Activated B cell treated with CpG ODN at 0.5 μM for 24 hours (primary cell): ENCODE measurements around the gene TRIM2. TPM values are rescaled to one million over a fixed set of nuclear protein-coding genes. Genes with fewer than 3 reads are reported as not detected.

ENCODE experiments used
- ATAC-seq: fragments of 200-7000 bp; cut with Tn5 transposase; one replicate; pipeline ENCODE4 v1.10.0; 2021; ENCODE audit warnings: low read depth, mild to moderate bottlenecking, moderate library complexity
- CTCF ChIA-PET: fragments of 350-600 bp; sonication (Branson Sonifier 250); formaldehyde crosslinking; loops from one replicate; lab custom pipeline; 2021; ENCODE audit warnings: antibody characterized with exemption; lab: Charles Lee
- POLR2A ChIA-PET: fragments of 350-600 bp; sonication (Branson Sonifier 250); formaldehyde crosslinking; loops from one replicate; lab custom pipeline; 2021; ENCODE audit warnings: antibody characterized with exemption; lab: Charles Lee
- DNase-seq: peaks from one replicate; pipeline ENCODE4 v3.0.0; 2022
- H3K27ac Mint-ChIP-seq: one replicate; pipeline ENCODE4 v1.8.0; 2020; ENCODE audit warnings: mixed read lengths
- H3K27me3 Mint-ChIP-seq: one replicate; pipeline ENCODE4 v1.8.0; 2021; ENCODE audit warnings: mixed read lengths
- H3K36me3 Mint-ChIP-seq: one replicate; pipeline ENCODE4 v1.8.0; 2021; ENCODE audit warnings: low read depth, mixed read lengths
- H3K4me1 Mint-ChIP-seq: one replicate; pipeline ENCODE4 v1.8.0; 2021; ENCODE audit warnings: mixed read lengths
- H3K4me3 Mint-ChIP-seq: one replicate; pipeline ENCODE4 v1.8.0; 2020; ENCODE audit warnings: mild to moderate bottlenecking, mixed read lengths
- H3K9me3 Mint-ChIP-seq: one replicate; pipeline ENCODE4 v1.8.0; 2020; ENCODE audit warnings: mixed read lengths
- CTCF ChIP-seq: fragments of 200-600 bp; IDR thresholded peaks from one replicate; pipeline ENCODE4 v1.8.0; 2022; ENCODE audit warnings: antibody characterized with exemption, mild to moderate bottlenecking
- intact Hi-C: fragments of 100-400 bp; cut with micrococcal nuclease; formaldehyde crosslinking; loops from one replicate; pipeline ENCODE4 v1.15.1; 2024
- total RNA-seq: library from RNA; stranded (reverse); gene quantifications from 2 replicates; pipeline ENCODE4 v1.2.3, GENCODE V29; 2022

The TRIM2 gene
- total RNA-seq, 1 donor from 2014 or later, result 5.1 TPM

- no peaks in the 10 kb centered on the region for H3K27me3 Mint-ChIP-seq
Measured at GRCh38 chr4:153346563-153346962, 142.3 kb downstream of the TRIM2 start.

GRCh38 chr4:153347117-153347516 is 142.9 kb downstream of the TRIM2 start:
- Mint-ChIP-seq H3K36me3 (peaks cover 3% of the 10 kb centered on the region), H3K4me1 (peaks cover 32% of the 10 kb centered on the region), H3K4me3 (no peak overlapping the region), H3K9me3 (no peaks in the 10 kb centered on the region), H3K27ac (no peak overlapping the region), H3K27me3 (no peaks in the 10 kb centered on the region)
- TF ChIP-seq CTCF, result no peak
- POLR2A ChIA-PET, result interaction anchor here (0.6 kb wide), 1 partner anchor 13 kb away, joined by 13 read pairs; no protein-coding TSS in a partner anchor
- CTCF ChIA-PET, result interaction anchor here (2.1 to 2.3 kb wide), 3 partner anchors 119 to 297 kb away, joined by 11 to 21 read pairs (median 14); partner anchors contain the start of gene TMEM131L
- DNase-seq, result no peak
- intact Hi-C loops, result loop anchor here (10.0 kb wide), 2 partner anchors 1158 to 1268 kb away; partner anchors contain the start of gene FGG
- no peak for ATAC-seq

More at GRCh38 chr4:153346563-153346962, 142.3 kb downstream of the TRIM2 start:
- no peak overlapping the region for H3K4me3 Mint-ChIP-seq
- ChIA-PET CTCF (interaction anchor here (0.8 to 2.3 kb wide), 5 partner anchors 29 to 297 kb away, joined by 3 to 21 read pairs (median 11); partner anchors contain the start of gene TMEM131L), POLR2A (interaction anchor here (1.1 kb wide), 1 partner anchor 119 kb away, joined by 8 read pairs; the partner anchor contains the start of gene TMEM131L)
- H3K9me3 Mint-ChIP-seq, result no peaks in the 10 kb centered on the region
- peaks cover 38% of the 10 kb centered on the region for H3K4me1 Mint-ChIP-seq
- no peak for ATAC-seq
- H3K36me3 Mint-ChIP-seq, result peaks cover 3% of the 10 kb centered on the region
- DNase-seq, result no peak
- H3K27ac Mint-ChIP-seq, result no peak overlapping the region
- intact Hi-C loops, result loop anchor here (10.0 kb wide), 2 partner anchors 1158 to 1268 kb away; partner anchors contain the start of gene FGG
- TF ChIP-seq CTCF, result no peak

- CTCF ChIA-PET, result interaction anchor here (0.7 kb wide), 1 partner anchor 260 kb away, joined by 3 read pairs; no protein-coding TSS in a partner anchor
- TF ChIP-seq CTCF, result no peak
- no peaks in the 10 kb centered on the region for H3K27me3 Mint-ChIP-seq
- peaks cover 29% of the 10 kb centered on the region for H3K4me1 Mint-ChIP-seq
- H3K9me3 Mint-ChIP-seq, result no peaks in the 10 kb centered on the region
- H3K27ac Mint-ChIP-seq, result no peak overlapping the region
- DNase-seq (no peak), ATAC-seq (no peak)
- POLR2A ChIA-PET, result no interaction called here
- no peak overlapping the region for H3K4me3 Mint-ChIP-seq
- intact Hi-C loops, result loop anchor here (10.0 kb wide), 2 partner anchors 1157 to 1267 kb away; partner anchors contain the start of gene FGG
- peaks cover 3% of the 10 kb centered on the region for H3K36me3 Mint-ChIP-seq
Measured at GRCh38 chr4:153348006-153348405, 143.8 kb downstream of the TRIM2 start.

- intact Hi-C loops, result loop anchor here (10.0 kb wide), 2 partner anchors 1155 to 1265 kb away; partner anchors contain the start of gene FGG
Measured at GRCh38 chr4:153349206-153349805, 145.1 kb downstream of the TRIM2 start.

More at GRCh38 chr4:153349206-153349805, 145.1 kb downstream of the TRIM2 start:
- ChIA-PET POLR2A (no interaction called here), CTCF (interaction anchor here (0.9 to 1.2 kb wide), 2 partner anchors 83 to 294 kb away, joined by 3 to 4 read pairs; no protein-coding TSS in a partner anchor)
- no peaks in the 10 kb centered on the region for H3K9me3 Mint-ChIP-seq
- H3K36me3 Mint-ChIP-seq, result peaks cover 3% of the 10 kb centered on the region
- no peak for TF ChIP-seq CTCF
- peaks cover 24% of the 10 kb centered on the region for H3K4me1 Mint-ChIP-seq
- no peak overlapping the region for H3K27ac Mint-ChIP-seq
- no peaks in the 10 kb centered on the region for H3K27me3 Mint-ChIP-seq
- no peak for DNase-seq
- H3K4me3 Mint-ChIP-seq, result no peak overlapping the region
- ATAC-seq, result no peak
